OCI-LY1 (cell line): ENCODE results near the gene HACD3.

Experiments used
- CTCF ChIP-seq: fragments of 200-600 bp; sonication (generic), shearing (Covaris generic); IDR thresholded peaks from 2 replicates; pipeline ENCODE4 v1.5.1; 2017; ENCODE audit warnings: mild to moderate bottlenecking, antibody characterized with exemption, low read length, moderate library complexity, mixed read lengths
- EZH2 ChIP-seq: fragments of 200-600 bp; sonication (generic), shearing (Covaris generic); IDR thresholded peaks from 2 replicates; pipeline ENCODE4 v1.8.0; 2017; ENCODE audit warnings: borderline replicate concordance, mixed run types, mild to moderate bottlenecking, antibody characterized with exemption, low read length, moderate library complexity, mixed read lengths

- no peak for TF ChIP-seq CTCF
- TF ChIP-seq EZH2 = no peak
These were observed 28.1 kb downstream of the HACD3 start for GRCh38 chr15:65558336-65558735.
